ENCODE results near the gene SIGLEC1.

Gene SIGLEC1

DNA sequence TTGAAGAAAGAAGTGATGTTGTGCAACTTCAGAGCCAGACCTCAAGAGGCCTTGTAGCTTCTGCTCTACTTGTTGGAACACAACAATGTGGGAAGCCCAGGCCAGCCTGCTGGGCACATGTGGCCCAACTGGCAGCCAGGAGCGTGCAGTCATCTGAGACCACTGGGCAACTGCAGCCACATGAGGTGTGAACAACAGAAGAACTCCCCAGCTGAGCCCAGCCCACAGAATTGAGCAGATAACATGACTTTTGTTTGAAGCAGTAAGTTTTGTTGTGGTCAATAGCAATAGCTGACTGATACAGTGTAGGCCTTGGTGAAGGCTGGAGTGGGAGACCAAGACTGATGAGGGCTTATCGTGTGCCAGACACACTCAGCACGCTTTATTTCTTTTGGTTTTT is 22.0 kb downstream of the SIGLEC1 start:
- TF ChIP-seq ZNF565 (CRISPR knock-in tag; conservative IDR thresholded peaks at IDR 0.05; ENCODE audit: low read depth) (no peak), CREB5 (CRISPR knock-in tag; IDR thresholded peaks at IDR 0.05; ENCODE audit: low read depth) (no peak), POU6F1 (CRISPR knock-in tag; IDR thresholded peaks at IDR 0.05; ENCODE audit: borderline replicate concordance, low read depth) (no peak), ZFP30 (CRISPR knock-in tag; IDR thresholded peaks at IDR 0.05) (no peak), PATZ1 (CRISPR knock-in tag; IDR thresholded peaks at IDR 0.05; ENCODE audit: borderline replicate concordance) (no peak), ZFP3 (CRISPR knock-in tag; IDR thresholded peaks at IDR 0.05) (no peak), ZNF70 (CRISPR knock-in tag; IDR thresholded peaks at IDR 0.05) (no peak), PPARA (CRISPR knock-in tag; IDR thresholded peaks at IDR 0.05; ENCODE audit: borderline replicate concordance) (no peak), ISL1 (CRISPR knock-in tag; IDR thresholded peaks at IDR 0.05) (no peak), OSR1 (CRISPR knock-in tag; IDR thresholded peaks at IDR 0.05) (no peak), ESRRG (CRISPR knock-in tag; IDR thresholded peaks at IDR 0.05) (no peak), ZC3H10 (CRISPR knock-in tag; IDR thresholded peaks at IDR 0.05) (no peak), GLIS3 (CRISPR knock-in tag; IDR thresholded peaks at IDR 0.05) (no peak)
- TF ChIP-seq, protein P1, sequence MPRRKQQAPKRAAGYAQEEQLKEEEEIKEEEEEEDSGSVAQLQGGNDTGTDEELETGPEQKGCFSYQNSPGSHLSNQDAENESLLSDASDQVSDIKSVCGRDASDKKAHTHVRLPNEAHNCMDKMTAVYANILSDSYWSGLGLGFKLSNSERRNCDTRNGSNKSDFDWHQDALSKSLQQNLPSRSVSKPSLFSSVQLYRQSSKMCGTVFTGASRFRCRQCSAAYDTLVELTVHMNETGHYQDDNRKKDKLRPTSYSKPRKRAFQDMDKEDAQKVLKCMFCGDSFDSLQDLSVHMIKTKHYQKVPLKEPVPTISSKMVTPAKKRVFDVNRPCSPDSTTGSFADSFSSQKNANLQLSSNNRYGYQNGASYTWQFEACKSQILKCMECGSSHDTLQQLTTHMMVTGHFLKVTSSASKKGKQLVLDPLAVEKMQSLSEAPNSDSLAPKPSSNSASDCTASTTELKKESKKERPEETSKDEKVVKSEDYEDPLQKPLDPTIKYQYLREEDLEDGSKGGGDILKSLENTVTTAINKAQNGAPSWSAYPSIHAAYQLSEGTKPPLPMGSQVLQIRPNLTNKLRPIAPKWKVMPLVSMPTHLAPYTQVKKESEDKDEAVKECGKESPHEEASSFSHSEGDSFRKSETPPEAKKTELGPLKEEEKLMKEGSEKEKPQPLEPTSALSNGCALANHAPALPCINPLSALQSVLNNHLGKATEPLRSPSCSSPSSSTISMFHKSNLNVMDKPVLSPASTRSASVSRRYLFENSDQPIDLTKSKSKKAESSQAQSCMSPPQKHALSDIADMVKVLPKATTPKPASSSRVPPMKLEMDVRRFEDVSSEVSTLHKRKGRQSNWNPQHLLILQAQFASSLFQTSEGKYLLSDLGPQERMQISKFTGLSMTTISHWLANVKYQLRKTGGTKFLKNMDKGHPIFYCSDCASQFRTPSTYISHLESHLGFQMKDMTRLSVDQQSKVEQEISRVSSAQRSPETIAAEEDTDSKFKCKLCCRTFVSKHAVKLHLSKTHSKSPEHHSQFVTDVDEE (CRISPR knock-in tag; IDR thresholded peaks at IDR 0.05) = no peak
- TF ChIP-seq, protein P2, sequence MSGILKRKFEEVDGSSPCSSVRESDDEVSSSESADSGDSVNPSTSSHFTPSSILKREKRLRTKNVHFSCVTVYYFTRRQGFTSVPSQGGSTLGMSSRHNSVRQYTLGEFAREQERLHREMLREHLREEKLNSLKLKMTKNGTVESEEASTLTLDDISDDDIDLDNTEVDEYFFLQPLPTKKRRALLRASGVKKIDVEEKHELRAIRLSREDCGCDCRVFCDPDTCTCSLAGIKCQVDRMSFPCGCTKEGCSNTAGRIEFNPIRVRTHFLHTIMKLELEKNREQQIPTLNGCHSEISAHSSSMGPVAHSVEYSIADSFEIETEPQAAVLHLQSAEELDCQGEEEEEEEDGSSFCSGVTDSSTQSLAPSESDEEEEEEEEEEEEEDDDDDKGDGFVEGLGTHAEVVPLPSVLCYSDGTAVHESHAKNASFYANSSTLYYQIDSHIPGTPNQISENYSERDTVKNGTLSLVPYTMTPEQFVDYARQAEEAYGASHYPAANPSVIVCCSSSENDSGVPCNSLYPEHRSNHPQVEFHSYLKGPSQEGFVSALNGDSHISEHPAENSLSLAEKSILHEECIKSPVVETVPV (CRISPR knock-in tag; IDR thresholded peaks at IDR 0.05) = no peak
- no peak for ATAC-seq

DNA sequence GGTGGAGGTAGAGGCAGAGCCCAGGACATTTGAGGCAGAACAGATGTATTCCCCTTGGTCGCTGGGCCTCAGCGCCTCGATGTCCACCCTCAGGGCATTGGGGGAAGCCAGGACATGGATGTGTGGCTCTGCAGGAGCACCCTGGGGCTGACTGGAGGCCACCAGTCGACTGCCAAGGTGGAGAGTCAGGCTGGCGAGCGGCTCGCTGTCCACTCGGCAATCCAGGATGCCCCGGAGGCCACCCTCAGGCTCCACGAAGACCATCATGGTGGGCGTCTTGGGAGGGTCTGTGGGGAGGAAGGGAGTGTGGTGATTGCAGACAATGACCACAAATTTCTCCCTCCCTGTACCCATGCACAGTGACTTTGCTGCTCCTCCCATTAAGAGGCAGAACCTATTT is 22.4 kb downstream of the SIGLEC1 start:
- TF ChIP-seq ZNF8 (CRISPR knock-in tag; IDR thresholded peaks at IDR 0.05) (no peak), GLIS3 (CRISPR knock-in tag; IDR thresholded peaks at IDR 0.05) (no peak), ZFP3 (CRISPR knock-in tag; IDR thresholded peaks at IDR 0.05) (no peak), ARNTL (CRISPR knock-in tag; IDR thresholded peaks at IDR 0.05; ENCODE audit: borderline replicate concordance, low read depth) (no peak), ZNF70 (CRISPR knock-in tag; IDR thresholded peaks at IDR 0.05) (no peak), ESRRG (CRISPR knock-in tag; IDR thresholded peaks at IDR 0.05) (no peak), SNAI2 (CRISPR knock-in tag; IDR thresholded peaks at IDR 0.05) (no peak)
- TF ChIP-seq, protein P1 (CRISPR knock-in tag; IDR thresholded peaks at IDR 0.05) = no peak
- TF ChIP-seq, protein P2 (CRISPR knock-in tag; IDR thresholded peaks at IDR 0.05) = no peak
- no peak for ATAC-seq

Data from SK-N-SH treated with all-trans-retinoic acid at 6 μM for 48 hours (cell line).